GM12892 (cell line): ENCODE data around the gene SELENOO.

Experiments
- DNase-seq: peaks from one replicate; pipeline ENCODE4 v3.0.0; 2011; ENCODE audit not compliant: insufficient read length
- FAIRE-seq: peaks from 2 replicates; lab custom pipeline; 2011; peaks lifted over from hg19 to GRCh38; lab: Jason Lieb, UNC
- POLR2A ChIP-seq: IDR thresholded peaks from 2 replicates; pipeline ENCODE4 v1.6.1; 2011; ENCODE audit warnings: low read depth, low read length, control low read depth
- POLR2AphosphoS5 ChIP-seq: IDR thresholded peaks from 2 replicates; pipeline ENCODE4 v1.6.1; 2011; ENCODE audit warnings: low read depth, low read length, control low read depth
- TAF1 ChIP-seq: IDR thresholded peaks from 2 replicates; pipeline ENCODE4 v1.6.1; 2011; ENCODE audit warnings: low read depth, mild to moderate bottlenecking, control low read depth, low read length, borderline replicate concordance

The SELENOO gene

GRCh38 chr22:50264946-50265669 is 64.3 kb downstream of the SELENOO start:
- DNase-seq: no peak
- no peak for FAIRE-seq
- no peak for TF ChIP-seq TAF1
- no peak for TF ChIP-seq POLR2A
- no peak for TF ChIP-seq POLR2AphosphoS5

GRCh38 chr22:50266994-50267393 is 66.2 kb downstream of the SELENOO start:
- TF ChIP-seq TAF1 (no peak), POLR2AphosphoS5 (no peak), POLR2A (no peak)
- no peak for DNase-seq
- no peak for FAIRE-seq
